Measurements from ENCODE around the gene ANKRD36B.
A peak's percentile ranks its signal among the peaks of the same experiment; 100 is the strongest.
"Not testable (repeated sequence)": the region's sequence is repeated elsewhere in the genome, so short reads cannot be mapped to it uniquely, and the experiment has no call there.

Gene ANKRD36B

GRCh38 chr2:97589598-97590510 lies at the start of gene ANKRD36B:
Gene ANKRD36B (minus strand): TSS chr2:97589877. CDS start chr2:97589685, 192 bp downstream.
- DNase-seq, result peak; percentile 33 to 58

DNA sequence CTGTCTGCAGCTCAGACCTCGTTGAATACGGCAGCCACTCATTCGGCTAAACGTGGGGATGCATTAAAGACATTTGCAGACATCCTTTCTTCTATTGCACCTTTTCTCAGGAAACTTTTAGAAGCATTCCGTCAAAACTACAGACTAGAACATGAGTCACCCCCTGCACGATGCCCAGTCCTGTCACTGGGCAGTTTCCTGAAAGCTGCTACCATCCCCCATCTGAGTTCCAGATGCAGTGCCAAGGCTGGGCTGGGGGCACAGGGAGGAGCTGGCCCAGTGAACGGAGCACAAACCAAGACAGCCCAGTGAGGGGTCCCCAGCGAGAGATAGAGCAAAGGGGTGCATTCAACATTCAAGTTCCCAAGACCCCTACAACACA lies 36.4 kb upstream of the ANKRD36B start:
- DNase-seq, result not testable (repeated sequence)

DNA sequence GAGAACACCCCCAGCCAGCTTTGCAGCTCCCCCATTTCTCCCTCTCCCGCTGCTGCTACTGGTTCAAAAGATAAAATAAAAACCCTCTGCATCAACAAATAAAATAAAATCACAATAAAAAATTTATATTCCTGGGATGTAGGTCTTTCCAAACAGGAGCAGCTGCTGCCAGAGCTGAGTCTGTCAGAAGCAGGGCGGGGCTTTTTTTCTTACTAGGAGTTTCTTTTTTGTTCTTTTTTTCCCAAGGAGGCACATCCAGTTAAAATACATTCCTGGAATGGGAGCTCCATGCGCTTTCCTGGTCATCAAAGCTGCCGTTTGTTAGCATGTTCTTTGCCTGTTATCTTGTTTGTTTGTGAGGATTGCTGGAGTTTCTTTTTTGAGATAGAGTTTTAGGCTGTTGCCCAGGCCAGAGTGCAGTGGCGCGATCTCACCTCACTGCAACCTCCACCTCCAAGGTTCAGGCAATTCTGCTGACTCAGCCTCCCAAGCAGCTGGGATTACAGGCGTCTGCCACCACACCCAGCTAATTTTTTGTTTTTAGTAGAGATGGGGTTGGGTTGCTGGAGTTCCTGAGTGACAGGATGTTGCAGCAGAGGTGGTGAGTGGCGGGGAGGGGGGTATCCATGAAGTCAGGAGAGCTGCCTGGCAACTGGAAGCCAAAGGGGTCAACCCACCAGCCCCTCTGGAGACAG lies 35.8 kb upstream of the ANKRD36B start:
- not testable (repeated sequence) for DNase-seq

DNA sequence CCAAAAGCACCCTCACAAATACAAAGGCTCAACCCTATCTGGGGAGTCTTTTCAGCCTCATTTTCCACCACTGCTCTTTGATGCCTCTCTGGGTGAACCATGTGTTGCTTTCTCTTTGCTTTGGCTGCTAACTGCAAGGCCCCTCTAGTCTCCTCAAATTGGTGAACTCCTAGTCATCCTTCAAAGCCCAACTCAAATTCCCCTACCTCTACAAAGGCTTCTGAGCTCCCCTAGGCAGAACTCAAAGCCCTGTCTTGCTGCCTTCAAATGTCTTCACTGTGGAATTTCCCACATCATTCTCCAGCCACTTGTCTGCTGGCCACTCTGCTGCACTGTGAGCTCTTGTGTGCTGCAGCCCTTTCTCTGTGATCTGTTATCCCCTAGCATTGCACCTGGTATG lies 33.3 kb upstream of the ANKRD36B start:
- DNase-seq, result not testable (repeated sequence)

DNA sequence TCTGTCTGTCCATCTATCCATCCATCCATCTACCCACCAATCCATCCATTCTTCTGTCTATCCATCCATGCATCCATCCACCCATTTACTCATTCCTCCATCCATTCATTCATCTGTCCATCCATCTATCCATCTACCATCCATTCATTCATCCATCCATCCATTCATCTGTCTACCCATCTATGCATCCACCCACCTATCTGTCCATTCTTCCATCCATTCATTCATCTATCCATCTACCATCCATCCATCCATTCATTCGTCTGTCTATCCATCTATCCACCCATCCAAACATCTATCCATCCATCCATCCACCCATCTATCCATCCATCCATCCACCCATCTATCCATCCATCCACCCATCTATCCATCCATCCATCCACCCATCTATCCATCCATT lies 30.8 kb upstream of the ANKRD36B start:
- not testable (repeated sequence) for DNase-seq

GRCh38 chr2:97618939-97619827 lies 29.5 kb upstream of the ANKRD36B start:
- DNase-seq, result not testable (repeated sequence)

- no peak for DNase-seq
Measured at GRCh38 chr2:97617911-97618310, 28.2 kb upstream of the ANKRD36B start.

DNA sequence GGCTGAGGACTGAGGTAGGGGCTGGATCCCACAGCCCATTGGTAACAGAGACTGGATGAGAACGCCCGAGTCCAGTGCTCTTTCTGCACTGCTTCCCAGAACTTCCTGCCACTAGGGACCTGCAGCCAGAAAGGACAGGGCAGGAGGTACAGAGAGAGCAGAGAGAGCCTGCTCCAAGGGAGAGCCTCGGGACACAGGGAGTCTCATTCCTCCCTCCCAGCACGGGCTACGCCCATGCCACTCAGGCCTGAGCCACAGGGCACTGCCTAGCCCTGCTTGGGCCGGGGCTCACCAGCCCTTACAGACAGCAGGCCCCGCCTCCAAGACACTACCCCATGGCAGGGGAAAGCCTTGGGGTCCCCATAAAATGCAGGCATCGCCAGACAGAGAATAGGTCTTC lies 26.1 kb upstream of the ANKRD36B start:
- not testable (repeated sequence) for DNase-seq

GRCh38 chr2:97611895-97612294 lies 22.2 kb upstream of the ANKRD36B start:
- DNase-seq, result not testable (repeated sequence)

GRCh38 chr2:97608745-97609144 lies 19.1 kb upstream of the ANKRD36B start:
- DNase-seq, result not testable (repeated sequence)

DNA sequence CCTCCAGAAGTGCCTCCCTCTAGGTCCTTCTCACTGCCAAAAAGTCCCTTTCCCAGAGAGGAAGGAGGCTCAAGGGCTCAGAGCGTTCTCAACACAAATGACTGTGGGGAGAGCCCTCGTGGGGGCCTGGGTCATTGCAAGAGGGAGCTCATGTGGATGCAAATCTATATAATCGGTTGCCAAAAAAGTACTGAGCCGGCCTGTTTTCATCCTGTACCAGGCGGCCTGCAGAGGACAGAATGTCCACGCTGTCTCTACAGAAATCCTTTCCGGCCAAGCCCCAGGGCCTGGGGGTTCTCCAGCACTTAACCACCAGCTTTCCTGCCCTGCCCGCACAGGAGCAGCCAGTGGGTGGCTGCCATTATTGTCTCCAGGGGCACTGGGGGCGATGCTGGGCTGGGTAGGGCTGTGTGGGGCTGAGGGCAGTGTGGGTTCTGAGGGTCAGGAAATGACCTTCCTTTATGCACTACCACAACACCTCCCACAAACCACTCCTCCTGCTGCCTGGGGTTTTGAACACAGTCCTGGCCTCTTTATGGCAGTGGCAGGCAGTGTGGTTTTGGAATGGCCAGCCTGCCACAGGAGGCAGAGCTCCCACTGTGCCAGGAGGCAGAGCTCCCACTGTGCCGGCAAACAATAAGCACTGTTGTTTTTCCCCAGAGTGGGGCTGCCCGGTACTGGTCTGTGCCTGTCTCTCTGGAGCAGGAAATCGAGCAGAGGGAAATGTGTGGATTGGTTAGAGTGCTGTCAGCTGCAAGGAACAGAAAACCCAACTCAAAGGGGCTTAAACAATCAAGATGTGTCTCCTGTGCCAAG lies 16.1 kb upstream of the ANKRD36B start:
- not testable (repeated sequence) for DNase-seq

GRCh38 chr2:97605109-97605508 lies 15.4 kb upstream of the ANKRD36B start:
- not testable (repeated sequence) for DNase-seq

- not testable (repeated sequence) for DNase-seq
Measured at GRCh38 chr2:97601537-97601936, 11.9 kb upstream of the ANKRD36B start.

DNA sequence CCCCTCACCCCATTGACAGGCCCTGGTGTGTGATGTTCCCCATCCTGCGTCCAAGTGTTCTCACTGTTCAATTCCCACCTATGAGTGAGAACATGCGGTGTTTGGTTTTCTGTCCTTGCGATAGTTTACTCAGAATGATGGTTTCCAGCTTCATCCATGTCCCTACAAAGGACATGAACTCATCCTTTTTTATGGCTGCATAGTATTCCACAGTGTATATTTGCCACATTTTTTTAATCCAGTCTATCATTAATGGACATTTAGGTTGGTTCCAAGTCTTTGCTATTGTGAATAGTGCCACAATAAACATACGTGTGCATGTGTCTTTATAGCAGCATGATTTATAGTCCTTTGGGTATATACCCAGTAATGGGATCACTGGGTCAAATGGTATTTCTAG lies 6.5 kb upstream of the ANKRD36B start:
- not testable (repeated sequence) for DNase-seq

GRCh38 chr2:97593520-97593919 lies 3.8 kb upstream of the ANKRD36B start:
- not testable (repeated sequence) for DNase-seq

- peak; percentile 66 to 71 for DNase-seq
Measured at GRCh38 chr2:97590515-97591394, 1.1 kb upstream of the ANKRD36B start.

DNA sequence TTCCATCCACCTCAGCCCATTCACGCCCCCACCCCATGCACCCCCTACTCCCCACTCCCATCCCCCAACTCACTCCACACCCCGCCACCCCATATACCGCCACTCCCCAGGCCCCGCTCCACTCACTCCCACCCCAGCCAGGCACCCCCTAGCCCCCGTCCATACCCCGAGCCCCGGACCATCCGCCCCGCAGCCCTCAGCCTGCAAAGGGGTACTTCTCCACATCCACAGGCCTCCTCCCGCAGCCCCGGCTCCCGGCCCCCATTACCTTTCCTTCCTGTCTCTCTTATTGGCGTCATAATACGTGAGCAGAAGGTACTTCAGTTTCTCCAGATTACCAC lies 450 bp downstream of the ANKRD36B start:
- not testable (repeated sequence) for DNase-seq

DNA sequence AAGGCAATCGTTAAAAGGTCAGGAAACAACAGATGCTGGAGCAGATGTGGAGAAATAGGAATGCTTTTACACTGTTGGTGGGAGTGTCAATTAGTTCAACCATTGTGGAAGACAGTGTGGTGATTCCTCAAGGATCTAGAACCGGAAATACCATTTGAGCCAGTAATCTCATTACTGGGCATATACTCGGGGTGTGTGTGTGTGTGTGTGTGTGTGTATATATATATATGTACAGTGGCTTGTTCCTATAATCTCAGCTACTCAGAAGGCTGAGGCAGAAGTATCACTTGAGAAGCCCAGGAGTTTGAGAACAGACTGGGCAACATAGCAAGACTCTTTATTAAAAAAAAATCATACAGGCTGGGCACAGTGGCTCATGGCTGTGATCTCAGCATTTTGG lies 24.0 kb downstream of the ANKRD36B start:
- DNase-seq, result not testable (repeated sequence)

GRCh38 chr2:97552406-97552805 lies 37.3 kb downstream of the ANKRD36B start:
- not testable (repeated sequence) for DNase-seq

GRCh38 chr2:97550498-97550897 lies 39.2 kb downstream of the ANKRD36B start:
- not testable (repeated sequence) for DNase-seq

DNA sequence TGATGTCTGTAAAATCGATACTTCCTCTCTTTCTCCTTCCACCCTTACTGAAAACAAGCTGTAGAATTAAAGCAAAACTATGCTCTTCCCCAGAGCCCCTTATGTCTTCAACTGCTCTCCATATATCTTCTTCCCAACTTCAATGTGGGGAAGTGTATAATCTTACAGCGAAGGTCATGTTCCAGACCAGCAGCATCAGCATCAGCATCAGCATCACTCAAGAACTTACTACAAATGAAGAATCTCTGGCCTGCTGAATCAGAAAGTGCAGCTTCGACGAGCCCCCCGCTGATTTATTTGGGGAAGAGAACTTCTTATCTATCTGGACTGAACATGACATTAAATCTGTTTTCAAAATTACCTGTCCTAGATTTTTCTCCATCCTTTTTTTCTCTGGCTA lies 40.6 kb downstream of the ANKRD36B start:
- DNase-seq, result not testable (repeated sequence)

Measured in stimulated activated CD4-positive, alpha-beta T cell treated with anti-CD3 and anti-CD28 coated beads, Interleukin-2, amount 100 ng/mL, for 48 hours (primary cell).